Inflammatory macrophage (primary cell): ENCODE measurements around the gene BIK.
"Not testable (repeated sequence)": the region's sequence is repeated elsewhere in the genome, so short reads cannot be mapped to it uniquely, and the experiment has no call there.

Experiments
- DNase-seq, 2 donors: peaks; one replicate each; pipeline ENCODE4 v3.0.0-alpha.2; 2020 to 2022

BIK gene

GRCh38 chr22:43136801-43137200 lies 26.3 kb downstream of the BIK start:
- DNase-seq, result peak in 1 of 2 donors; percentile 45

- peak; percentile 71 to 83 for DNase-seq
These were observed 32.5 kb downstream of the BIK start, which contains the start of gene MCAT for GRCh38 chr22:43142880-43143562. TSS of gene MCAT (minus strand) at chr22:43143398. CDS start at chr22:43143348, 50 bp downstream.

GRCh38 chr22:43144949-43145348 lies 34.4 kb downstream of the BIK start:
- DNase-seq, result no peak

GRCh38 chr22:43145371-43145770 lies 34.8 kb downstream of the BIK start:
- not testable (repeated sequence) for DNase-seq

- peak; percentile 75 to 77 for DNase-seq
These were observed 35.8 kb downstream of the BIK start for GRCh38 chr22:43146332-43146731.

GRCh38 chr22:43147821-43148220 lies 37.3 kb downstream of the BIK start:
- peak; percentile 85 to 90 for DNase-seq

- peak; percentile 28 to 44 for DNase-seq
These were observed 38.0 kb downstream of the BIK start for GRCh38 chr22:43148581-43148980.

- no peak for DNase-seq
These were observed 40.2 kb downstream of the BIK start for GRCh38 chr22:43150731-43151206.

GRCh38 chr22:43151251-43152002 lies 40.9 kb downstream of the BIK start, which contains the start of gene TSPO:
TSS of gene TSPO (plus strand) at chr22:43151559. CDS start at chr22:43159239, 7,680 bp downstream.
- DNase-seq, result peak; percentile 56 to 62

GRCh38 chr22:43152003-43152356 lies 41.4 kb downstream of the BIK start:
- DNase-seq, result no peak

GRCh38 chr22:43152357-43153071 lies 42.0 kb downstream of the BIK start:
- DNase-seq, result peak; percentile 56 to 70

GRCh38 chr22:43153899-43154298 lies 43.3 kb downstream of the BIK start:
- peak; percentile 54 to 60 for DNase-seq

- peak; percentile 84 to 92 for DNase-seq
These were observed 44.5 kb downstream of the BIK start for GRCh38 chr22:43154887-43155536.

GRCh38 chr22:43155789-43156188 lies 45.2 kb downstream of the BIK start:
- DNase-seq, result peak; percentile 44 to 63

GRCh38 chr22:43156413-43156812 lies 45.9 kb downstream of the BIK start:
- DNase-seq, result no peak

- DNase-seq, result no peak
These were observed 47.5 kb downstream of the BIK start for GRCh38 chr22:43157874-43158546.

- DNase-seq, result no peak
These were observed 48.4 kb downstream of the BIK start for GRCh38 chr22:43158778-43159483.

GRCh38 chr22:43159484-43160178 lies 49.1 kb downstream of the BIK start:
- no peak for DNase-seq

GRCh38 chr22:43160497-43161126 lies 50.1 kb downstream of the BIK start:
- no peak for DNase-seq
